Epithelial cell of prostate (primary cell): ENCODE measurements around the gene RAD51D.
"Not testable (repeated sequence)": the region's sequence is repeated elsewhere in the genome, so short reads cannot be mapped to it uniquely, and the experiment has no call there.

Source experiments
- DNase-seq: peaks from one replicate; pipeline ENCODE4 v3.0.0-alpha.2; 2011; ENCODE audit warnings: low read depth, low spot score
- H3K27ac ChIP-seq: fragments of 450-650 bp; 2 replicates; pipeline ENCODE4 v1.5.1; 2017; ENCODE audit warnings: mild to moderate bottlenecking

The RAD51D gene

DNA sequence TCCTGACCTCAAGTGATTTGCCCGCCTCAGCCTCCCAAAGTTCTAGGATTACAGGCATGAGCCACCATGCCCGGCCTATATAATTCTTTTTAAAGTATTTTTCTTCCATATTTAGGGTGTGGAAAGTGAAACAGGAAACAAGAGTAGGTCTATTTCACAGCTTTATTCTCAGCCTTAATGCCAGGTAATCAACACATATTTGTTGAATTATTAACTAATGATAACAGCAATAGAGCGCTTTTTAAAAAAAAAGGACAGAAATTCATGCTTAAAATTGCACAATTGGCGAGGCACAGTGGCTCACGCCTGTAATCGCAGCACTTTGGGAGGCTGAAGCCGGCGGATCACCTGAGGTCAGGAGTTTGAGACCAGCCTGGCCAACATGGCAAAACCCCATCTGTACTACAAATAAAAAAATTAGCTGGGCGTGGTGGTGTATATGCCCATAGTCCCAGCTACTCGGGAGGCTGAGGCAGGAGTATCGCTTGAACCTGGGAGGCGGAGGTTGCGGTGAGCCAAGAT lies 74.1 kb downstream of the RAD51D start:
- DNase-seq, H3K27ac ChIP-seq: not testable (repeated sequence)

DNA sequence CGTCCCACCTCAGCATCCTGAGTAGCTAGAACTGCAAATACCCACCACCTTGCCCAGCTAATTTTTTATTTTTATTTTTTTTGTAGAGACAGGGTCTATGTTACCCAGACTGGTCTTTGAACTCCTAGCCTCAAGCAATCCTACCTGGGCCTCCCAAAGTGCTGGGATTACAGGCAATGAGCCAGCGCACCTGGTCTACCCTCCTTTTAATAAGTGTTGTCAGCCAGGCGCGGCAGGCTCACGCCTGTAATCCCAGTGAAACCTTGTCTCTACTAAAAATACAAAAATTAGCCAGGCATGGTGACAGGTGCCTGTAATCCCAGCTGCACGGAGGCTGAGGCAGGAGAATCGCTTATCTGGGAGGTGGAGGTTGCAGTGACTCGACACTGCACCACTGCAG lies 75.5 kb downstream of the RAD51D start:
- H3K27ac ChIP-seq, result no peak overlapping the region
- no peak for DNase-seq
